HCT116 (cell line): Measurements from ENCODE around the gene ZBED1. TPM values are rescaled to one million over a fixed set of nuclear protein-coding genes. Genes with fewer than 3 reads are reported as not detected.

ENCODE experiments used
- ATAC-seq: fragments of 200-7000 bp; cut with Tn5 transposase; 2 replicates; pipeline ENCODE4 v1.9.1; 2020; ENCODE audit warnings: mild to moderate bottlenecking, moderate library complexity
- Bru-seq: library from RNA; stranded (reverse); fragments of 400-500 nt; gene quantifications from one replicate; lab custom pipeline; 2021; lab: Mats Ljungman, UMichigan
- BruChase-seq, 2 experiments: library from RNA; stranded (reverse); fragments of 400-500 nt; gene quantifications; one replicate each; lab custom pipeline; 2021; lab: Mats Ljungman, UMichigan
- BruUV-seq: library from RNA; stranded (reverse); fragments of 400-500 nt; replicated peaks from 2 replicates; lab custom pipeline; 2021; lab: Mats Ljungman, UMichigan
- CTCF ChIA-PET: fragments of 300-600 bp; sonication (Branson Sonifier 250); formaldehyde crosslinking; loops from one replicate; lab custom pipeline; 2021; ENCODE audit warnings: antibody characterized with exemption; lab: Charles Lee
- POLR2A ChIA-PET: fragments of 300-600, 350-600 bp; sonication (Branson Sonifier 250); formaldehyde crosslinking; loops from one replicate; lab custom pipeline; 2021; ENCODE audit warnings: antibody characterized with exemption; lab: Charles Lee
- RAD21 ChIA-PET, 2 experiments: fragments of 300-600 bp; sonication (Branson Sonifier 250); formaldehyde crosslinking; loops; one replicate each; lab custom pipeline; 2023; ENCODE audit warnings: low total read pairs in 2 of 2; ENCODE audit not compliant: uncharacterized antibody in 2 of 2, unreplicated experiment in 2 of 2, low non-redundant PET in 1 of 2; lab: Charles Lee
- DNase-seq: peaks from one replicate; pipeline ENCODE4 v3.0.0-alpha.2; 2010; ENCODE audit warnings: low read depth, low spot score
- H2AFZ ChIP-seq: fragments of 200-600 bp; shearing (Covaris generic), sonication (generic); 2 replicates; pipeline ENCODE4 v1.6.1; 2017; ENCODE audit warnings: low read depth, mixed run types, mixed read lengths, antibody characterized with exemption, low read length; ENCODE audit not compliant: poor library complexity, severe bottlenecking
- H3K27ac ChIP-seq: 2 replicates; pipeline ENCODE4 v1.5.1; 2012; ENCODE audit warnings: low read depth, low read length
- H3K27me3 ChIP-seq: fragments of 200-600 bp; sonication (generic); 2 replicates; pipeline ENCODE4 v1.6.1; 2016; ENCODE audit warnings: mixed run types, low read length, mixed read lengths; ENCODE audit not compliant: insufficient read depth
- H3K36me3 ChIP-seq, 2 experiments: fragments of 200-500 bp in 1 of 2; fragments of 200-600 bp in 1 of 2; sonication (Bioruptor generic) in 1 of 2; sonication (generic) in 1 of 2; 2 replicates each; pipeline versions ENCODE4 v1.5.1 to v1.6.1; 2014 to 2016; ENCODE audit warnings: low read length in 2 of 2, inconsistent platforms in 1 of 2, mixed read lengths in 1 of 2, mixed run types in 1 of 2; ENCODE audit not compliant: insufficient read depth in 2 of 2, control insufficient read depth in 1 of 2
- H3K4me1 ChIP-seq, 2 experiments: fragments of 200-600 bp in 1 of 2; sonication (generic) in 1 of 2; 2 replicates each; pipeline versions ENCODE4 v1.5.1 to v1.6.1; 2012 to 2017; ENCODE audit warnings: low read length in 2 of 2, inconsistent platforms in 1 of 2, mild to moderate bottlenecking in 1 of 2, mixed read lengths in 1 of 2, mixed run types in 1 of 2, moderate library complexity in 1 of 2; ENCODE audit not compliant: insufficient read depth in 2 of 2, control insufficient read depth in 1 of 2
- H3K4me2 ChIP-seq: fragments of 200-600 bp; sonication (generic); 2 replicates; pipeline ENCODE4 v1.6.1; 2017; ENCODE audit warnings: mixed run types, low read length, mixed read lengths
- H3K4me3 ChIP-seq, 2 experiments: fragments of 200-600 bp in 1 of 2; sonication (generic) in 1 of 2; replicated peaks in 1 of 2; 2 replicates each; pipeline ENCODE4 v1.5.1; 2011 to 2016; ENCODE audit warnings: low read length in 2 of 2, control low read depth in 1 of 2, low read depth in 1 of 2, mild to moderate bottlenecking in 1 of 2, mixed read lengths in 1 of 2, mixed run types in 1 of 2
- H3K79me2 ChIP-seq: fragments of 200-600 bp; sonication (generic); 2 replicates; pipeline ENCODE4 v1.6.1; 2017; ENCODE audit warnings: mild to moderate bottlenecking, mixed run types, low read length, moderate library complexity, mixed read lengths; ENCODE audit not compliant: insufficient read depth
- H3K9ac ChIP-seq: fragments of 200-600 bp; sonication (generic); 2 replicates; pipeline ENCODE4 v1.6.1; 2016; ENCODE audit warnings: low read length, mixed read lengths
- H3K9me2 ChIP-seq: fragments of 200-600 bp; sonication (generic), shearing (Covaris generic); 2 replicates; pipeline ENCODE4 v1.6.1; 2017; ENCODE audit warnings: mixed run types, mild to moderate bottlenecking, moderate library complexity; ENCODE audit not compliant: insufficient read depth
- H3K9me3 ChIP-seq, 2 experiments: fragments of 200-500 bp in 1 of 2; fragments of 200-600 bp in 1 of 2; sonication (Bioruptor generic) in 1 of 2; sonication (generic) in 1 of 2; 2 replicates each; pipeline ENCODE4 v1.6.1; 2014 to 2017; ENCODE audit warnings: low read length in 2 of 2, mixed read lengths in 2 of 2, inconsistent platforms in 1 of 2, low read depth in 1 of 2, mild to moderate bottlenecking in 1 of 2, mixed run types in 1 of 2, moderate library complexity in 1 of 2; ENCODE audit not compliant: control insufficient read depth in 1 of 2, insufficient read depth in 1 of 2
- H4K20me1 ChIP-seq: fragments of 200-600 bp; sonication (generic), shearing (Covaris generic); 2 replicates; pipeline ENCODE4 v1.6.1; 2017; ENCODE audit warnings: mixed run types, mild to moderate bottlenecking, moderate library complexity; ENCODE audit not compliant: insufficient read depth
- CBX3 ChIP-seq: IDR thresholded peaks from 2 replicates; pipeline ENCODE4 v1.6.1; 2012; ENCODE audit warnings: low read depth
- CEBPB ChIP-seq: IDR thresholded peaks from 2 replicates; pipeline ENCODE4 v1.6.1; 2012; ENCODE audit warnings: low read depth
- CTCF ChIP-seq, 3 experiments: fragments of 200-600 bp in 1 of 3; sonication (generic) in 1 of 3; IDR thresholded peaks in 2 of 3; conservative IDR thresholded peaks in 1 of 3; 2 replicates each; pipeline ENCODE4 v1.5.1; 2012 to 2017; ENCODE audit warnings: low read depth in 2 of 3, low read length in 2 of 3, antibody characterized with exemption in 1 of 3, borderline replicate concordance in 1 of 3, control low read depth in 1 of 3, mild to moderate bottlenecking in 1 of 3, mixed read lengths in 1 of 3, mixed run types in 1 of 3, moderate library complexity in 1 of 3; ENCODE audit not compliant: insufficient read depth in 1 of 3
- EGR1 ChIP-seq: IDR thresholded peaks from 2 replicates; pipeline ENCODE4 v1.6.1; 2012; ENCODE audit warnings: low read depth
- ELF1 ChIP-seq: IDR thresholded peaks from 2 replicates; pipeline ENCODE4 v1.6.1; 2012; ENCODE audit warnings: low read depth, borderline replicate concordance
- EZH2 ChIP-seq: fragments of 200-600 bp; sonication (generic); IDR thresholded peaks from 2 replicates; pipeline ENCODE4 v1.6.1; 2017; ENCODE audit warnings: antibody characterized with exemption, mixed run types
- JUND ChIP-seq: IDR thresholded peaks from 2 replicates; pipeline ENCODE4 v1.6.1; 2012
- MAX ChIP-seq: IDR thresholded peaks from 2 replicates; pipeline ENCODE4 v1.6.1; 2012
- POLR2AphosphoS5 ChIP-seq: IDR thresholded peaks from 2 replicates; pipeline ENCODE4 v1.6.1; 2011; ENCODE audit warnings: mild to moderate bottlenecking, low read depth, low read length, moderate library complexity
- REST ChIP-seq: IDR thresholded peaks from 2 replicates; pipeline ENCODE4 v1.6.1; 2012; ENCODE audit warnings: low read depth
- SP1 ChIP-seq: IDR thresholded peaks from 2 replicates; pipeline ENCODE4 v1.6.1; 2012; ENCODE audit warnings: low read depth
- SRF ChIP-seq: IDR thresholded peaks from 2 replicates; pipeline ENCODE4 v1.6.1; 2012; ENCODE audit warnings: low read depth
- TCF7L2 ChIP-seq: IDR thresholded peaks from 2 replicates; pipeline ENCODE4 v1.7.0; 2011; ENCODE audit warnings: borderline replicate concordance, inconsistent platforms; ENCODE audit not compliant: insufficient read depth, insufficient read length; ENCODE audit errors: extremely low read depth
- YY1 ChIP-seq: IDR thresholded peaks from 2 replicates; pipeline ENCODE4 v1.6.1; 2011; ENCODE audit warnings: low read length, low read depth, moderate library complexity, mild to moderate bottlenecking; ENCODE audit not compliant: insufficient replicate concordance; ENCODE audit errors: extremely low read depth
- ZNF274 ChIP-seq: fragments of 200-500 bp; sonication (Bioruptor generic); IDR thresholded peaks from 2 replicates; pipeline ENCODE4 v1.6.1; 2014; ENCODE audit warnings: mild to moderate bottlenecking, low read depth, low read length, inconsistent platforms
- intact Hi-C: fragments of 100-400 bp; cut with micrococcal nuclease; formaldehyde crosslinking; loops from 2 replicates; pipeline ENCODE4 v1.10.0; 2022
- long read RNA-seq: library from polyadenylated mRNA; unstranded; transcript quantifications from one replicate; pipeline ENCODE4 v2.0.0, GENCODE V29; 2021; ENCODE audit not compliant: unreplicated experiment
- polyA plus RNA-seq: library from polyadenylated mRNA; unstranded; fragments of >200 nt; gene quantifications from 2 replicates; pipeline ENCODE4 v1.2.1, GENCODE V29; 2012; ENCODE audit warnings: missing spikeins
- total RNA-seq: library from RNA; stranded (reverse); gene quantifications from one replicate; pipeline ENCODE4 v1.2.1, GENCODE V29; 2021; ENCODE audit not compliant: unreplicated experiment

The ZBED1 gene
- 21.0 TPM for total RNA-seq
- polyA plus RNA-seq: 10.7 and 11.8 TPM in 2 replicates
- Bru-seq, nascent RNA: percentile 79 among the genes with signal in this experiment
- percentile 87 among the genes with signal in this experiment for BruChase-seq, experiment 1, labeled RNA remaining after a 6-hour chase
- percentile 93 among the genes with signal in this experiment for BruChase-seq, experiment 2, labeled RNA remaining after a 2-hour chase
- long read RNA-seq, full-length matches to known transcripts: 47 of 75 reads
- long read RNA-seq, partial matches to known transcripts: 0 of 75 reads
- long read RNA-seq, other reads (novel, unspliced or antisense): 28 of 75 reads

- intact Hi-C loops: no loop called here
- H4K20me1 ChIP-seq: no peaks in the 10 kb centered on the region
- peak within 1 kb of the TSS; percentile 61 to 72 for H3K4me3 ChIP-seq
- H3K9me2 ChIP-seq: no peaks in the 10 kb centered on the region
- CTCF ChIA-PET: no interaction called here
- peaks cover 41% of the 10 kb centered on the region for H3K79me2 ChIP-seq
- BruUV-seq: no TSS peak
- peak within 1 kb of the TSS; percentile 76 for H3K9ac ChIP-seq
- DNase-seq (no peak), ATAC-seq (peak; percentile 71)
- H3K36me3 ChIP-seq: no peaks in the 10 kb centered on the region; a peak in 1 of 4 replicates
- H3K27me3 ChIP-seq: no peaks in the 10 kb centered on the region
- RAD21 ChIA-PET: no interaction called here
- no peaks in the 10 kb centered on the region for H3K9me3 ChIP-seq
- H3K4me2 ChIP-seq: peak within 1 kb of the TSS; percentile 75
- H2AFZ ChIP-seq: no peak within 1 kb of the TSS
- TF ChIP-seq YY1 (peak; percentile 35), MAX (no peak), CBX3 (no peak), POLR2AphosphoS5 (peak; percentile 49; the same call in 1 of the 2 replicates), CEBPB (no peak), SRF (no peak), EGR1 (no peak), TCF7L2 (no peak), ZNF274 (no peak), EZH2 (no peak), JUND (no peak), SP1 (no peak), ELF1 (no peak), REST (no peak), CTCF (IDR thresholded peaks at IDR 0.05 in 2 of 3, conservative IDR thresholded peaks at IDR 0.05 in 1 of 3; ENCODE audit: borderline replicate concordance in 1 of 3, insufficient read depth in 1 of 3, low read depth in 2 of 3, low read length in 2 of 3) (no peak)
- POLR2A ChIA-PET: no interaction called here
- peaks cover 3 to 6% of the 10 kb centered on the region in 2 experiments; a peak in 2 of 4 replicates for H3K4me1 ChIP-seq
- peak within 1 kb of the TSS; percentile 72; the same call in 1 of the 2 replicates for H3K27ac ChIP-seq
These were observed at the start of gene ZBED1, which contains the start of gene DHRSX for GRCh38 chrX:2500803-2501558. TSS of gene ZBED1 (minus strand) at chrX:2500976. CDS start at chrX:2490719, 10,257 bp downstream. TSS of gene DHRSX (minus strand) at chrX:2500976. CDS start at chrX:2500925, 51 bp downstream.
